IMR-90 (cell line): ENCODE measurements around the gene ASIC2. TPM values are rescaled to one million over a fixed set of nuclear protein-coding genes. Genes with fewer than 3 reads are reported as not detected.

Experiments
- ATAC-seq: fragments of 200-7000 bp; cut with Tn5 transposase; 2 replicates; pipeline ENCODE4 v1.9.1; 2020; ENCODE audit warnings: low read depth, mild to moderate bottlenecking, moderate library complexity
- BruUV-seq: library from RNA; stranded (reverse); fragments of 400-500 nt; replicated peaks from 2 replicates; lab custom pipeline; 2021; lab: Mats Ljungman, UMichigan
- CTCF ChIA-PET: fragments of 300-600 bp; formaldehyde crosslinking; extraction: SDS; loops from one replicate; lab custom pipeline; 2021; ENCODE audit warnings: antibody characterized with exemption; lab: Yijun Ruan, JAX
- POLR2A ChIA-PET: fragments of 300-600 bp; sonication (Branson Sonifier 250); formaldehyde crosslinking; loops from one replicate; lab custom pipeline; 2022; ENCODE audit warnings: antibody characterized with exemption; ENCODE audit not compliant: unreplicated experiment; lab: Charles Lee
- DNase-seq: peaks from one replicate; pipeline ENCODE4 v3.0.0; 2013
- H2AFZ ChIP-seq: replicated peaks from 2 replicates; pipeline ENCODE3; 2013; ENCODE audit warnings: low read length, mild to moderate bottlenecking; ENCODE audit not compliant: poor library complexity
- H2AK5ac ChIP-seq: 2 replicates; pipeline ENCODE4 v1.6.1; 2013; ENCODE audit warnings: low read depth, low read length, inconsistent platforms
- H2AK9ac ChIP-seq: replicated peaks from 2 replicates; pipeline ENCODE3; 2013; ENCODE audit warnings: mild to moderate bottlenecking, low read depth, low read length, moderate library complexity; ENCODE audit not compliant: poor library complexity
- H2BK120ac ChIP-seq: 2 replicates; pipeline ENCODE4 v1.6.1; 2013; ENCODE audit warnings: low read depth, low read length, inconsistent platforms
- H2BK15ac ChIP-seq: 3 replicates; pipeline ENCODE4 v1.6.1; 2013; ENCODE audit warnings: low read depth, low read length, inconsistent platforms
- H2BK20ac ChIP-seq: 2 replicates; pipeline ENCODE4 v1.6.1; 2013; ENCODE audit warnings: low read depth, mild to moderate bottlenecking, inconsistent platforms, low read length, moderate library complexity
- H2BK5ac ChIP-seq: 2 replicates; pipeline ENCODE4 v1.6.1; 2013; ENCODE audit warnings: mild to moderate bottlenecking, low read depth, low read length, inconsistent platforms; ENCODE audit not compliant: poor library complexity, severe bottlenecking
- H3K14ac ChIP-seq: replicated peaks from 2 replicates; pipeline ENCODE4 v1.6.1; 2013; ENCODE audit warnings: low read depth, low read length, inconsistent platforms
- H3K18ac ChIP-seq: 2 replicates; pipeline ENCODE4 v1.6.1; 2013; ENCODE audit warnings: low read depth, low read length, control low read depth
- H3K23ac ChIP-seq: 2 replicates; pipeline ENCODE4 v1.6.1; 2013; ENCODE audit warnings: low read depth, low read length, inconsistent platforms
- H3K27ac ChIP-seq: 2 replicates; pipeline ENCODE4 v1.5.1; 2013; ENCODE audit warnings: mild to moderate bottlenecking, control low read depth, low read length; ENCODE audit not compliant: insufficient read depth
- H3K27me3 ChIP-seq: 2 replicates; pipeline ENCODE4 v1.6.1; 2013; ENCODE audit warnings: low read length; ENCODE audit not compliant: control insufficient read depth, insufficient read depth
- H3K36me3 ChIP-seq: 2 replicates; pipeline ENCODE4 v1.6.1; 2013; ENCODE audit warnings: low read length, mixed read lengths; ENCODE audit not compliant: control insufficient read depth, insufficient read depth
- H3K4ac ChIP-seq: 2 replicates; pipeline ENCODE4 v1.6.1; 2013; ENCODE audit warnings: low read depth, low read length, inconsistent platforms
- H3K4me1 ChIP-seq: 2 replicates; pipeline ENCODE4 v1.6.1; 2013; ENCODE audit warnings: low read length, mixed read lengths; ENCODE audit not compliant: control insufficient read depth, insufficient read depth
- H3K4me2 ChIP-seq: 2 replicates; pipeline ENCODE4 v1.6.1; 2013; ENCODE audit warnings: low read depth, mild to moderate bottlenecking, control low read depth, low read length, moderate library complexity
- H3K4me3 ChIP-seq: 2 replicates; pipeline ENCODE4 v1.5.1; 2013; ENCODE audit warnings: low read depth, mild to moderate bottlenecking, control low read depth, low read length, moderate library complexity; ENCODE audit not compliant: insufficient read depth
- H3K56ac ChIP-seq: 2 replicates; pipeline ENCODE4 v1.6.1; 2013; ENCODE audit warnings: low read length, inconsistent platforms; ENCODE audit not compliant: insufficient read depth; ENCODE audit errors: extremely low read depth
- H3K79me1 ChIP-seq, 2 experiments: 2 replicates each; pipeline ENCODE4 v1.6.1; 2013; ENCODE audit warnings: low read length in 2 of 2, inconsistent platforms in 1 of 2, low read depth in 1 of 2
- H3K9ac ChIP-seq: 2 replicates; pipeline ENCODE4 v1.6.1; 2013; ENCODE audit warnings: low read depth, low read length, control low read depth
- H3K9me1 ChIP-seq: 2 replicates; pipeline ENCODE4 v1.6.1; 2013; ENCODE audit warnings: low read length, inconsistent platforms; ENCODE audit not compliant: insufficient read depth
- H3K9me3 ChIP-seq: 2 replicates; pipeline ENCODE4 v1.6.1; 2013; ENCODE audit warnings: low read length; ENCODE audit not compliant: control insufficient read depth, insufficient read depth
- H4K20me1 ChIP-seq: 2 replicates; pipeline ENCODE4 v1.6.1; 2013; ENCODE audit warnings: low read length, inconsistent platforms; ENCODE audit not compliant: insufficient read depth
- H4K5ac ChIP-seq: 2 replicates; pipeline ENCODE4 v1.6.1; 2013; ENCODE audit warnings: mild to moderate bottlenecking, low read depth, low read length, control low read depth
- H4K8ac ChIP-seq, 2 experiments: 2 replicates each; pipeline ENCODE4 v1.6.1; 2013; ENCODE audit warnings: low read depth in 2 of 2, low read length in 2 of 2, control low read depth in 1 of 2, inconsistent platforms in 1 of 2
- H4K91ac ChIP-seq: 2 replicates; pipeline ENCODE4 v1.6.1; 2013; ENCODE audit warnings: low read depth, low read length, inconsistent platforms; ENCODE audit not compliant: insufficient read depth
- BHLHE40 ChIP-seq: fragments of 150-350 bp; IDR thresholded peaks from 2 replicates; pipeline ENCODE4 v1.6.1; 2016; ENCODE audit warnings: mild to moderate bottlenecking, low read depth, low read length
- CTCF ChIP-seq: conservative IDR thresholded peaks from 2 replicates; pipeline ENCODE4 v1.5.1; 2012; ENCODE audit warnings: mild to moderate bottlenecking, low read depth, low read length, improper control_type of control experiment
- FOS ChIP-seq: fragments of 150-350 bp; IDR thresholded peaks from 2 replicates; pipeline ENCODE4 v1.6.1; 2016; ENCODE audit warnings: low read depth, low read length
- MAFK ChIP-seq: IDR thresholded peaks from 2 replicates; pipeline ENCODE4 v1.6.1; 2012; ENCODE audit warnings: low read depth, low read length, improper control_type of control experiment
- POLR2A ChIP-seq: IDR thresholded peaks from 2 replicates; pipeline ENCODE4 v1.6.1; 2012; ENCODE audit warnings: mild to moderate bottlenecking, low read depth, low read length
- RAD21 ChIP-seq: IDR thresholded peaks from 2 replicates; pipeline ENCODE4 v1.6.1; 2012; ENCODE audit warnings: low read length, improper control_type of control experiment
- RCOR1 ChIP-seq: IDR thresholded peaks from 2 replicates; pipeline ENCODE4 v1.6.1; 2012; ENCODE audit warnings: mild to moderate bottlenecking, low read length, improper control_type of control experiment; ENCODE audit not compliant: insufficient replicate concordance
- RFX5 ChIP-seq: IDR thresholded peaks from 2 replicates; pipeline ENCODE4 v1.8.0; 2012; ENCODE audit warnings: low read depth, mild to moderate bottlenecking, low read length, moderate library complexity
- SMC3 ChIP-seq: fragments of 150-350 bp; IDR thresholded peaks from 2 replicates; pipeline ENCODE4 v1.6.1; 2016; ENCODE audit warnings: low read depth, mild to moderate bottlenecking, antibody characterized with exemption, low read length, moderate library complexity
- USF2 ChIP-seq: fragments of 150-350 bp; IDR thresholded peaks from 2 replicates; pipeline ENCODE4 v1.6.1; 2017; ENCODE audit warnings: mild to moderate bottlenecking, antibody characterized with exemption, low read length, low read depth
- WGBS, 2 experiments: methylation state at CpG; one replicate each; pipeline versions ENCODE4 v1.1.5 to v1.1.7; 2013; ENCODE audit warnings: missing lambda C conversion rate in 2 of 2; ENCODE audit not compliant: insufficient read length in 1 of 2; ENCODE audit errors: extremely low coverage in 2 of 2; 5-methylcytosine and 5-hydroxymethylcytosine counted together
- dilution Hi-C: fragments of 300-500 bp; cut with HindIII; formaldehyde crosslinking; loops from one replicate; pipeline ENCODE4 v1.14.3; 2018; ENCODE audit warnings: low sequenced_read_pairs; ENCODE audit not compliant: unreplicated experiment
- in situ Hi-C: fragments of 300-500 bp; cut with MboI; formaldehyde crosslinking; loops from 3 replicates; pipeline ENCODE4 v1.14.3; 2019; ENCODE audit warnings: low sequenced_read_pairs, inconsistent platforms, mixed read lengths
- intact Hi-C: fragments of 100-400 bp; cut with micrococcal nuclease; formaldehyde crosslinking; loops from 2 replicates; pipeline ENCODE4 v1.10.0; 2022
- polyA plus RNA-seq, 3 experiments: library from polyadenylated mRNA; depleted of rRNA; stranded (reverse); fragments of >200 nt; gene quantifications; 2 replicates each; pipeline ENCODE4 v1.2.3, GENCODE V29; 2012; ENCODE audit warnings: low replicate concordance in 1 of 3
- total RNA-seq: library from RNA; depleted of rRNA; stranded (reverse); fragments of >200 nt; gene quantifications from 2 replicates; pipeline ENCODE4 v1.2.3, GENCODE V29; 2012

ASIC2 gene
- total and polyA plus RNA-seq, 2 of the 4 experiments (the other 2 are of a cell fraction), result under 0.01 to 0.15 TPM

GRCh38 chr17:33049781-33050414 lies 243.2 kb downstream of the ASIC2 start:
- ChIA-PET CTCF (interaction anchor here (0.7 to 1.1 kb wide), 4 partner anchors 9 to 255 kb away, joined by 3 to 4 read pairs (median 3); no protein-coding TSS in a partner anchor), POLR2A (no interaction called here)
- Histone ChIP-seq H3K14ac (no peak overlapping the region), H3K4me2 (no peak overlapping the region), H3K4me3 (no peak overlapping the region), H3K9me3 (no peaks in the 10 kb centered on the region), H2AFZ (no peak overlapping the region), H3K36me3 (no peaks in the 10 kb centered on the region), H2BK5ac (no peak overlapping the region), H3K27ac (no peak overlapping the region), H3K27me3 (peaks cover 4% of the 10 kb centered on the region), H4K8ac (no peak overlapping the region), H2BK20ac (no peak overlapping the region), H3K23ac (no peak overlapping the region), H4K5ac (no peak overlapping the region), H2BK120ac (no peak overlapping the region), H2BK15ac (no peak overlapping the region), H3K4me1 (no peaks in the 10 kb centered on the region), H3K9ac (no peak overlapping the region), H3K18ac (no peak overlapping the region), H4K20me1 (no peaks in the 10 kb centered on the region), H3K4ac (no peak overlapping the region), H4K91ac (no peak overlapping the region), H3K56ac (no peak overlapping the region), H2AK9ac (peak overlapping the region; percentile 13), H2AK5ac (no peak overlapping the region), H3K9me1 (no peaks in the 10 kb centered on the region), H3K79me1 (no peaks in the 10 kb centered on the region)
- intact Hi-C loops, result loop anchor here (2.0 kb wide), 1 partner anchor 267 kb away; no protein-coding TSS in a partner anchor
- no peak for TF ChIP-seq MAFK
- TF ChIP-seq BHLHE40, result no peak
- TF ChIP-seq USF2, result no peak
- no peak for TF ChIP-seq RCOR1
- TF ChIP-seq POLR2A, result no peak
- TF ChIP-seq CTCF, result peak; percentile 81
- TF ChIP-seq SMC3, result peak; percentile 56
- no peak for TF ChIP-seq FOS
- TF ChIP-seq RAD21, result peak; percentile 58
- TF ChIP-seq RFX5, result no peak
- dilution Hi-C loops, result no loop called here
- no CpG with 5 or more reads among the region's 11 CpGs for WGBS, 2 experiments
- BruUV-seq, result no TSS peak
- in situ Hi-C loops, result no loop called here
- DNase-seq (peak; percentile 48), ATAC-seq (peak; percentile 96)
